Measurements from ENCODE around the gene VTN. TPM values are rescaled to one million over a fixed set of nuclear protein-coding genes. Genes with fewer than 3 reads are reported as not detected.
A peak's percentile ranks its signal among the peaks of the same experiment; 100 is the strongest.

The VTN gene
- total RNA-seq, 1 donor from 2014 or later = 128 TPM

- Mint-ChIP-seq H3K36me3 (ENCODE audit: insufficient read depth) (peaks cover 7% of the 10 kb centered on the region), H3K27me3 (no peaks in the 10 kb centered on the region), H3K27ac (no peak overlapping the region), H3K4me1 (ENCODE audit: low read depth) (no peaks in the 10 kb centered on the region), H3K9me3 (ENCODE audit: low read depth) (no peaks in the 10 kb centered on the region), H3K4me3 (ENCODE audit: low read depth) (no peak overlapping the region)
- TF ChIP-seq CTCF (IDR thresholded peaks at IDR 0.05; ENCODE audit: unreplicated experiment) = no peak
- DNase-seq (ENCODE audit: low spot score, unreplicated experiment) = no peak
Observed at GRCh38 chr17:28398280-28398981, 28.3 kb upstream of the VTN start.

- Mint-ChIP-seq H3K27ac (peak overlapping the region; percentile 88), H3K4me3 (ENCODE audit: low read depth) (no peak overlapping the region), H3K4me1 (ENCODE audit: low read depth) (no peaks in the 10 kb centered on the region), H3K27me3 (no peaks in the 10 kb centered on the region), H3K36me3 (ENCODE audit: insufficient read depth) (peaks cover 6% of the 10 kb centered on the region), H3K9me3 (ENCODE audit: low read depth) (no peaks in the 10 kb centered on the region)
- no peak for DNase-seq (ENCODE audit: low spot score, unreplicated experiment)
- TF ChIP-seq CTCF (IDR thresholded peaks at IDR 0.05; ENCODE audit: unreplicated experiment) = no peak
Observed at GRCh38 chr17:28397687-28398279, 27.7 kb upstream of the VTN start.

- Mint-ChIP-seq H3K4me3 (ENCODE audit: low read depth) (no peak overlapping the region), H3K36me3 (ENCODE audit: insufficient read depth) (peaks cover 5% of the 10 kb centered on the region), H3K27ac (no peak overlapping the region), H3K9me3 (ENCODE audit: low read depth) (no peaks in the 10 kb centered on the region), H3K4me1 (ENCODE audit: low read depth) (no peaks in the 10 kb centered on the region), H3K27me3 (no peaks in the 10 kb centered on the region)
- TF ChIP-seq CTCF (IDR thresholded peaks at IDR 0.05; ENCODE audit: unreplicated experiment) = no peak
- no peak for DNase-seq (ENCODE audit: low spot score, unreplicated experiment)
Observed at GRCh38 chr17:28397275-28397674, 27.2 kb upstream of the VTN start.

- peaks cover 5% of the 10 kb centered on the region for H3K36me3 Mint-ChIP-seq (ENCODE audit: insufficient read depth)
- no peak overlapping the region for H3K27ac Mint-ChIP-seq
- DNase-seq (ENCODE audit: low spot score, unreplicated experiment) = no peak
Observed at GRCh38 chr17:28396635-28397239, 26.6 kb upstream of the VTN start.

More at GRCh38 chr17:28396635-28397239, 26.6 kb upstream of the VTN start:
- no peaks in the 10 kb centered on the region for H3K9me3 Mint-ChIP-seq (ENCODE audit: low read depth)
- H3K4me1 Mint-ChIP-seq (ENCODE audit: low read depth) = no peaks in the 10 kb centered on the region
- TF ChIP-seq CTCF (IDR thresholded peaks at IDR 0.05; ENCODE audit: unreplicated experiment) = no peak
- no peak overlapping the region for H3K4me3 Mint-ChIP-seq (ENCODE audit: low read depth)
- H3K27me3 Mint-ChIP-seq = no peaks in the 10 kb centered on the region
